Lower lobe of right lung (tissue), 2 donors: ENCODE data around the gene OR2D2. TPM values are rescaled to one million over a fixed set of nuclear protein-coding genes. Genes with fewer than 3 reads are reported as not detected.
"Not testable (repeated sequence)": the region's sequence is repeated elsewhere in the genome, so short reads cannot be mapped to it uniquely, and the experiment has no call there.

ENCODE experiments used
- ATAC-seq, 2 donors: fragments of 200-7000 bp; cut with Tn5 transposase; one replicate each; pipeline ENCODE4 v1.9.1; 2020 to 2022; ENCODE audit warnings: mild to moderate bottlenecking in 2 of 2, moderate library complexity in 2 of 2
- DNase-seq: peaks from one replicate; pipeline ENCODE4 v3.0.0-alpha.2; 2020
- H3K27ac ChIP-seq: fragments of 200-600 bp; one replicate; pipeline ENCODE4 v1.8.0; 2022
- H3K27me3 ChIP-seq: fragments of 200-600 bp; one replicate; pipeline ENCODE4 v1.8.0; 2022; ENCODE audit warnings: low read depth
- H3K36me3 ChIP-seq: fragments of 200-600 bp; one replicate; pipeline ENCODE4 v1.8.0; 2022; ENCODE audit warnings: mild to moderate bottlenecking
- H3K4me1 ChIP-seq: fragments of 200-600 bp; one replicate; pipeline ENCODE4 v1.8.0; 2022
- H3K4me3 ChIP-seq: fragments of 200-600 bp; one replicate; pipeline ENCODE4 v1.8.0; 2022; ENCODE audit warnings: mild to moderate bottlenecking
- H3K9me3 ChIP-seq: fragments of 200-600 bp; one replicate; pipeline ENCODE4 v1.8.0; 2022
- intact Hi-C: fragments of 100-400 bp; cut with DNase I; formaldehyde crosslinking; loops from one replicate; pipeline ENCODE4 v1.11.0; 2022
- total RNA-seq: library from RNA; stranded (reverse); fragmentation: NEBNext Ultra II Directional; extraction: Animal tissue kit (Norgen Biotek cat#: 25700); gene quantifications from one replicate; pipeline ENCODE4 v1.2.1, GENCODE V29; 2021
- TF ChIP-seq, protein P1 (sequence below): fragments of 200-600 bp; IDR thresholded peaks from one replicate; pipeline ENCODE4 v1.8.0; 2022; ENCODE audit warnings: antibody characterized with exemption, mild to moderate bottlenecking
- donor health status: DM: no; HTN: yes; CAD: no; lungs with severe emphysema.

The OR2D2 gene
- total RNA-seq, 1 donor from 2014 or later = not detected

- Histone ChIP-seq H3K9me3 (no peaks in the 10 kb centered on the region), H3K4me3 (no peak overlapping the region), H3K27me3 (no peaks in the 10 kb centered on the region), H3K27ac (no peak overlapping the region), H3K36me3 (no peaks in the 10 kb centered on the region), H3K4me1 (no peaks in the 10 kb centered on the region)
- intact Hi-C loops = no loop called here
- TF ChIP-seq, protein P1, sequence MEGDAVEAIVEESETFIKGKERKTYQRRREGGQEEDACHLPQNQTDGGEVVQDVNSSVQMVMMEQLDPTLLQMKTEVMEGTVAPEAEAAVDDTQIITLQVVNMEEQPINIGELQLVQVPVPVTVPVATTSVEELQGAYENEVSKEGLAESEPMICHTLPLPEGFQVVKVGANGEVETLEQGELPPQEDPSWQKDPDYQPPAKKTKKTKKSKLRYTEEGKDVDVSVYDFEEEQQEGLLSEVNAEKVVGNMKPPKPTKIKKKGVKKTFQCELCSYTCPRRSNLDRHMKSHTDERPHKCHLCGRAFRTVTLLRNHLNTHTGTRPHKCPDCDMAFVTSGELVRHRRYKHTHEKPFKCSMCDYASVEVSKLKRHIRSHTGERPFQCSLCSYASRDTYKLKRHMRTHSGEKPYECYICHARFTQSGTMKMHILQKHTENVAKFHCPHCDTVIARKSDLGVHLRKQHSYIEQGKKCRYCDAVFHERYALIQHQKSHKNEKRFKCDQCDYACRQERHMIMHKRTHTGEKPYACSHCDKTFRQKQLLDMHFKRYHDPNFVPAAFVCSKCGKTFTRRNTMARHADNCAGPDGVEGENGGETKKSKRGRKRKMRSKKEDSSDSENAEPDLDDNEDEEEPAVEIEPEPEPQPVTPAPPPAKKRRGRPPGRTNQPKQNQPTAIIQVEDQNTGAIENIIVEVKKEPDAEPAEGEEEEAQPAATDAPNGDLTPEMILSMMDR = no peak
- ATAC-seq (no peak), DNase-seq (no peak)
Observed at GRCh38 chr11:6856871-6857270, 35.4 kb downstream of the OR2D2 start.

DNA sequence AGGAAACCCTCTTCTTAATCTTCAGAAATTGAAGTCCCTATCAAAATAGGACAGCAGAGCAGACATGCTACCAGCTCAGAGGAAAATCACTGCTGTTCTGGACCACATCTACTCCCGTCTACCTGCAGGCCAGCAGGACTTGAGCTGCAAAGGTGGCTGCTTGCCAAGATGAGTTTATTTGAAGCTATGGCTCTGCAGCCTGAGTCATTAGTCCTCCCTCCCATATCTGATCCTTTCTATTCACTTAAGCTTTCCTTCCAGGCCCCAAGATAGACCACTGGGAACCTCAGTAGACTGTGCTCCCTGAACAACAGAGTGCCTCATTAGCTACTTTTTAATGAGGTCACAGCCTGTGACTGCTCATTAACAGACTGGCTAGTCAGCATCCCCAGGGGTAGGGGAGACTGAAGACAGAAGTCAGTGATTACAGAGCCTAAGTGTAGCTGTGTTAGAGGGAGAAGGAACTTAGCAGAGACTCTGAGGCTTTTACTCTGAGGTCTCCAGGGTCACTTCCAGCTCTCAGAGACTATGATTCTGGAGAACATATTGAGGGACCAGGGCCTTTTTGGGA lies 36.2 kb downstream of the OR2D2 start:
- H3K27me3 ChIP-seq = no peaks in the 10 kb centered on the region
- H3K36me3 ChIP-seq = no peaks in the 10 kb centered on the region
- no peaks in the 10 kb centered on the region for H3K9me3 ChIP-seq
- no peaks in the 10 kb centered on the region for H3K4me1 ChIP-seq
- ATAC-seq (no peak), DNase-seq (no peak)
- TF ChIP-seq, protein P1 = no peak
- no peak overlapping the region for H3K27ac ChIP-seq
- intact Hi-C loops = no loop called here
- no peak overlapping the region for H3K4me3 ChIP-seq

- H3K27me3 ChIP-seq, H3K9me3 ChIP-seq, intact Hi-C loops, H3K4me3 ChIP-seq, H3K27ac ChIP-seq, H3K36me3 ChIP-seq, DNase-seq, H3K4me1 ChIP-seq, ATAC-seq: not testable (repeated sequence)
Observed at GRCh38 chr11:6854801-6855200, 37.5 kb downstream of the OR2D2 start.

GRCh38 chr11:6850526-6850925 lies 41.8 kb downstream of the OR2D2 start:
- ATAC-seq (no peak), DNase-seq (no peak)
- intact Hi-C loops = no loop called here
- H3K4me3 ChIP-seq = no peak overlapping the region
- no peaks in the 10 kb centered on the region for H3K36me3 ChIP-seq
- H3K4me1 ChIP-seq = no peaks in the 10 kb centered on the region
- TF ChIP-seq, protein P1 = no peak
- H3K9me3 ChIP-seq = no peaks in the 10 kb centered on the region
- H3K27ac ChIP-seq = no peak overlapping the region
- H3K27me3 ChIP-seq = no peaks in the 10 kb centered on the region

DNA sequence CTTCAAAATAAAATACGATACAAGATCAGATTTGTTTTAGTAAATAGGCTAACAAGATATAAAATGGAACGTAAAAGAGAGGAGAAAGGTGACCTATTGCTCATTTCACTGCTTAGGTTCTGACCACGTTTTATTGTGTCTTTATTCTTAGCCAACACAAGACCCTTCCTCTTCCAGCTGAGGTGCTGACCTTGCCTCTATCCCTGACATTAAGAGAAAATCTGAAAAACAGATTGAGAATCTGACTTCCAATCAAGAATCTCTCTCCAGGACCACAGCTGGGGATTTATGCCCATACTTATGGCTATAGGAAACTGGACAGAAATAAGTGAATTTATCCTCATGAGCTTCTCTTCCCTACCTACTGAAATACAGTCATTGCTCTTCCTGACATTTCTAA lies 46.9 kb downstream of the OR2D2 start, which contains the start of gene OR10A5:
Gene OR10A5, plus strand, starts transcription at position 301 of the 400 bp plus-strand sequence. Its CDS starts 0 bp downstream, at position 301.
- H3K36me3 ChIP-seq = no peaks in the 10 kb centered on the region
- H3K27ac ChIP-seq = no peak within 1 kb of the TSS
- intact Hi-C loops = no loop called here

GRCh38 chr11:6844356-6844755 lies 47.9 kb downstream of the OR2D2 start:
- Histone ChIP-seq H3K27me3 (no peaks in the 10 kb centered on the region), H3K9me3 (no peaks in the 10 kb centered on the region), H3K27ac (no peak overlapping the region), H3K4me1 (no peaks in the 10 kb centered on the region), H3K36me3 (no peaks in the 10 kb centered on the region), H3K4me3 (no peak overlapping the region)
- no peak for ATAC-seq
- intact Hi-C loops = no loop called here
- TF ChIP-seq, protein P1 = no peak
- DNase-seq = no peak

More for the DNA sequence above, 46.9 kb downstream of the OR2D2 start, which contains the start of gene OR10A5:
- H3K4me3 ChIP-seq = no peak within 1 kb of the TSS
- DNase-seq = no peak
- no peaks in the 10 kb centered on the region for H3K9me3 ChIP-seq
- ATAC-seq = no peak
- H3K27me3 ChIP-seq = no peaks in the 10 kb centered on the region
- H3K4me1 ChIP-seq = no peaks in the 10 kb centered on the region
- TF ChIP-seq, protein P1 = no peak
